Activated CD8-positive, alpha-beta memory T cell treated with anti-CD3 and anti-CD28 coated beads, Interleukin-2, amount 50 U/mL, for 1 hour (primary cell): Measurements from ENCODE around the gene PLPP3.
"Not testable (repeated sequence)": the region's sequence is repeated elsewhere in the genome, so short reads cannot be mapped to it uniquely, and the experiment has no call there.

Experiments
- DNase-seq: peaks from one replicate; pipeline ENCODE4 v3.0.0-alpha.2; 2020; ENCODE audit errors: extremely low read depth

The PLPP3 gene

GRCh38 chr1:56578963-56579875 is at the start of gene PLPP3:
TSS of gene PLPP3 (minus strand) at chr1:56579563. CDS start at chr1:56579016, 547 bp downstream.
- no peak for DNase-seq

- DNase-seq: no peak
Observed at GRCh38 chr1:56627636-56628039, 48.3 kb upstream of the PLPP3 start.

GRCh38 chr1:56627019-56627635 is 47.8 kb upstream of the PLPP3 start:
- no peak for DNase-seq

GRCh38 chr1:56626546-56626945 is 47.2 kb upstream of the PLPP3 start:
- DNase-seq: no peak

GRCh38 chr1:56625819-56626440 is 46.6 kb upstream of the PLPP3 start:
- no peak for DNase-seq

GRCh38 chr1:56617141-56617540 is 37.8 kb upstream of the PLPP3 start:
- no peak for DNase-seq

GRCh38 chr1:56610770-56611169 is 31.4 kb upstream of the PLPP3 start:
- DNase-seq: not testable (repeated sequence)

- DNase-seq: not testable (repeated sequence)
Observed at GRCh38 chr1:56610097-56610496, 30.7 kb upstream of the PLPP3 start.

GRCh38 chr1:56595397-56596191 is 16.2 kb upstream of the PLPP3 start:
- DNase-seq: not testable (repeated sequence)

- no peak for DNase-seq
Observed at GRCh38 chr1:56591909-56592308, 12.5 kb upstream of the PLPP3 start.

GRCh38 chr1:56590520-56591011 is 11.2 kb upstream of the PLPP3 start:
- no peak for DNase-seq

- no peak for DNase-seq
Observed at GRCh38 chr1:56589369-56589768, 10.0 kb upstream of the PLPP3 start.

- DNase-seq: no peak
Observed at GRCh38 chr1:56586502-56586901, 7.1 kb upstream of the PLPP3 start.

GRCh38 chr1:56585985-56586384 is 6.6 kb upstream of the PLPP3 start:
- no peak for DNase-seq

- DNase-seq: no peak
Observed at GRCh38 chr1:56584910-56585528, 5.7 kb upstream of the PLPP3 start.

- no peak for DNase-seq
Observed at GRCh38 chr1:56583957-56584468, 4.7 kb upstream of the PLPP3 start.

GRCh38 chr1:56580771-56581170 is 1.4 kb upstream of the PLPP3 start:
- no peak for DNase-seq

GRCh38 chr1:56578138-56578962 is 1.0 kb downstream of the PLPP3 start:
- no peak for DNase-seq

- DNase-seq: no peak
Observed at GRCh38 chr1:56577406-56578137, 1.8 kb downstream of the PLPP3 start.
